HUES48 (cell line): ENCODE results near the gene PARVG.

Experiments
- H3K27ac ChIP-seq: one replicate; pipeline ENCODE4 v1.7.0; 2013; ENCODE audit warnings: low read depth, low read length, inconsistent platforms
- H3K27me3 ChIP-seq: 2 replicates; pipeline ENCODE4 v1.6.1; 2013; ENCODE audit warnings: mild to moderate bottlenecking, low read length; ENCODE audit not compliant: control insufficient read depth, insufficient read depth
- H3K36me3 ChIP-seq: 2 replicates; pipeline ENCODE4 v1.6.1; 2013; ENCODE audit warnings: low read length; ENCODE audit not compliant: control insufficient read depth, insufficient read depth
- H3K4me1 ChIP-seq: 2 replicates; pipeline ENCODE4 v1.6.1; 2013; ENCODE audit warnings: mild to moderate bottlenecking, low read length; ENCODE audit not compliant: control insufficient read depth, insufficient read depth
- H3K4me3 ChIP-seq: 2 replicates; pipeline ENCODE4 v1.5.1; 2013; ENCODE audit warnings: mild to moderate bottlenecking, low read depth, low read length
- H3K9ac ChIP-seq: 2 replicates; pipeline ENCODE4 v1.6.1; 2013; ENCODE audit warnings: mild to moderate bottlenecking, low read depth, low read length, moderate library complexity
- H3K9me3 ChIP-seq: 2 replicates; pipeline ENCODE4 v1.6.1; 2013; ENCODE audit warnings: low read length; ENCODE audit not compliant: control insufficient read depth, insufficient read depth

Gene PARVG

DNA sequence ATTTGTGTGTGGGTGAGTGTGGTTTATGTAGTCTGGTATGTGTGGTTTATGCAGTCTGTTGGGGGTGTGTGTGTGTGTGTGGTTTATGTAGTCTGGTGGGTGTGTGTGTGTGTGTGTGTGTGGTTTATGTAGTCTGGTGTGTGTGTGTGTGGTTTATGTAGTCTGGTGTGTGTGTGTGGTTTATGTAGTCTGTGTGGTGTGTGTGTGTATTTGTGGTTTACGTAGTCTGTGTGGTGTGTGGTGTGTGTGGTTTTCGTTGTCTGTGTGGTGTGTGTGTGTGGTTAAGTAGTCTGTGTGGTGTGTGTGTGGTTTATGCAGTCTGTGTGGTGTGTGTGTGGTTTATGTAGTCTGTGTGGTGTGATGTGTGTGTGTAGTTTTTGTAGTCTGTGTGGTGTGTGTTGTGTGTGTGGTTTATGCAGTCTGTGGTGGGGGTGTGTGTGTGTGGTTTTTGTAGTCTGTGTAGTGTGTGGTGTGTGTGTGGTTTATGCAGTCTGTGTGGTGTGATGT lies 26.2 kb upstream of the PARVG start:
- no peaks in the 10 kb centered on the region for H3K36me3 ChIP-seq
- H3K9me3 ChIP-seq = no peaks in the 10 kb centered on the region
- H3K4me1 ChIP-seq = peaks cover 15% of the 10 kb centered on the region

DNA sequence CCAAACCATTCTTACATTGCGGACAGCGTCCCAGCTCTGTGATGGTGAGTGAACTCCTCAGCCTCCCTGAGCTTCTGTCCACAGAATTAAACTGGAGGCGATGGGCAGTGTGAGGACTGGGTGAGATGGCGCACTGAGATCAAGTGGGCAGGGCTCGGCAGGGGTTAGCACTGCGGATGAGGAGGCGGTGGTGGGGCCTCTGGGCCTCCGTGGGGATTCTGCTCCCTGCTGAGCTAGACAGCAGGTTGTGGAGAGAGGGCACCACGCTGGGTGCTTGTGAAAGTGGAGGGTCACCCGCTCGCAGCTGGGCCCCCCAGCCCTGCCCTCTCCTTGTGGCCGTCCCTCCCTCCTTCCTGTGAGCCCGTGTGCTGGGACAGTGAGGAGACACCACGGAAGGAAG lies 25.6 kb upstream of the PARVG start:
- H3K4me1 ChIP-seq = peaks cover 15% of the 10 kb centered on the region
- H3K4me3 ChIP-seq = no peak overlapping the region

More for the DNA sequence above, 26.2 kb upstream of the PARVG start:
- H3K4me3 ChIP-seq = no peak overlapping the region
- no peak overlapping the region for H3K9ac ChIP-seq
- H3K27ac ChIP-seq = no peak overlapping the region
- H3K27me3 ChIP-seq = no peaks in the 10 kb centered on the region

DNA sequence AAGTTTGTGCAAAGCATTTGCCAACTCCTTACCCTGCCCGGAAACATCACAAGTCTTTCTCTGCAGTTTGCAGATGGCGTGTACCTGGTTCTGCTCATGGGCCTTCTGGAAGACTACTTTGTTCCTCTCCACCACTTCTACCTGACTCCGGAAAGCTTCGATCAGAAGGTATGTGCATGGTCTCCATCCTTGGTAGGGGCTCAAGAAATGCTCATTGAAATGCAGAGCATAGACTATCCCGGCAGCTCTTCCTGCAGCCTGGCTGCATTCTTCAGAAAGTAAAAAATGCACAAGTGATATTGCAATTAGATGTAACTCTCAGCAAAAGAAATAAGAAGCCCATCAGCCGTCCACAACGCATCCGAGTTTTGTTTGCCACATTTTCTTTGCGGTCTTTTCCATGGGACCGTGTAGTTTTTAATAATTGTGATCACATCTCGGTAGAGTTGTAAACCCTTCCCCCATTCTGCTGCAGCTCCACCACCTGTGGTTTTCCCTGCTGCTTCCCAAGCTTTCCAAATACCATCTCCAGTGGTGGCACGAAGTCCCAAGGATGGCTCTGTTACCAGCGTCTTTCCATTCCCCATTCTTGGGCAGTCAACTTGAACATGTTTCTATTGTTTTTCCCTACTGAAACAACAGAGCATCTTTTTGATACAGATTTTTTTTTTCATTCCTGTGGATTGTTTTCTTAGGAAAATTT lies 22.7 kb upstream of the PARVG start:
- Histone ChIP-seq H3K36me3 (no peaks in the 10 kb centered on the region), H3K27ac (peak overlapping the region; percentile 26), H3K9ac (no peak overlapping the region), H3K9me3 (no peaks in the 10 kb centered on the region), H3K4me1 (peaks cover 15% of the 10 kb centered on the region), H3K4me3 (no peak overlapping the region), H3K27me3 (no peaks in the 10 kb centered on the region)

More for the DNA sequence above, 25.6 kb upstream of the PARVG start:
- Histone ChIP-seq H3K36me3 (no peaks in the 10 kb centered on the region), H3K9ac (no peak overlapping the region), H3K9me3 (no peaks in the 10 kb centered on the region), H3K27ac (no peak overlapping the region), H3K27me3 (no peaks in the 10 kb centered on the region)

DNA sequence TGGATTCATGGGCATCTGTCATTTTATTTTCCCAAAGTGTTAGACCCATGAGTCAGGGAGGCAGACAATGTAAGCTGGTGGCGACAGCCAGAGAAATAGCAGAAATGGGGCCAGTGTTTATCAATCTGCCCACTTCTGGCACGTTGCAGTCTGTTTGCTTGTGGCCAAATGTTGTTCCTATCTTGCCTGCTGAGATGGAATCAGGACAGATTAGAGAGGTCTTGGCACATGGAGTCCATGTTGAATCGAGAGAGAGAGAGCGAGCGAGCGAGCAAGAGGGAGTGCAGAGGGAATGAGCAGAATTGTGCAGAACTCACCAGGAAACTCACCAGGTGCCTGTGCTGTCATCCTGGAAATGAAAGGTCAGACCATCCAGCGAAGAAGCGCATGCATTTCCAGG lies 21.9 kb upstream of the PARVG start:
- Histone ChIP-seq H3K9ac (no peak overlapping the region), H3K4me1 (peaks cover 15% of the 10 kb centered on the region), H3K27me3 (no peaks in the 10 kb centered on the region), H3K9me3 (no peaks in the 10 kb centered on the region), H3K27ac (no peak overlapping the region), H3K36me3 (no peaks in the 10 kb centered on the region), H3K4me3 (no peak overlapping the region)

DNA sequence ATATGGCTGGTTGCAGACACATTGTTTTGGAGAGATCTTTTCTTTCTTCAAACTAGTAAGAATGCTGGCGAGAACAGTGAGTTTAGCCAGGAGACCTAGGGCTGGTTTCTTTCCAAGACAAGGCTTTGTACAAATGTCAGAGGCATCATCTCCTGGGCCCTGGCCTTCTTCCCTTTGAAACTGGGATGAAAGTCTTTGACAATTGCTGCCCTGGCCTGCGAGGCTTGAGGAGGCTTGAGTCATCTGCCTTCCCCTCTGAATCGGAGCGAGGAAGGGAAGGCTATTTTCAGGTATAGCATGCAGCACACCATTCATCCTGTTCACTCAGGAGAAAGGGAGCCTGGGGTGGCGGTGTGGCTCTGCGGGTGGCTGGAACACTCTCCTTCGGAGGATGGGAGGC lies 21.5 kb upstream of the PARVG start:
- Histone ChIP-seq H3K36me3 (no peaks in the 10 kb centered on the region), H3K4me1 (peaks cover 15% of the 10 kb centered on the region), H3K27me3 (no peaks in the 10 kb centered on the region), H3K27ac (no peak overlapping the region), H3K9ac (no peak overlapping the region), H3K4me3 (no peak overlapping the region), H3K9me3 (no peaks in the 10 kb centered on the region)

DNA sequence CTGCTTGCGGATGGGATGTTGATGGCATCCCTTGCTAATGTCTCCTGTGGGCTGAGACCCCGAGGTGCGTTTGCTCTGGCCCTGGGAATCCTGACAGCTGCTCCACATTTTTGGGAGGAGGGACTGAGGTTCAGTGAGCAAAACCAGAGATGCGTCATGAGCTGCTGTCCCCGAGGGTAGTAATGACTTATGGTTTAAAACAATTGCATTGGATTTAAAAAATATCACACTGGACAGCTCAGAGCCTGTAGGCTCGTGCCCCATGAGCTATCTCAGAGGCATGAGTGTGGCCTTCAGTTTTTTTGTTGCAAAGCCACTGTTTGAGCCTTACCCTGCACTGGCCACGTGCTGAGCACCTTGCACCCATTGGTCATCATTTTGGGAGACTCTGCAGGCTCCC lies 20.9 kb upstream of the PARVG start:
- no peak overlapping the region for H3K4me3 ChIP-seq
- no peak overlapping the region for H3K9ac ChIP-seq
- H3K9me3 ChIP-seq = no peaks in the 10 kb centered on the region
- H3K36me3 ChIP-seq = no peaks in the 10 kb centered on the region
- H3K4me1 ChIP-seq = peaks cover 15% of the 10 kb centered on the region
- H3K27ac ChIP-seq = no peak overlapping the region
- H3K27me3 ChIP-seq = no peaks in the 10 kb centered on the region

DNA sequence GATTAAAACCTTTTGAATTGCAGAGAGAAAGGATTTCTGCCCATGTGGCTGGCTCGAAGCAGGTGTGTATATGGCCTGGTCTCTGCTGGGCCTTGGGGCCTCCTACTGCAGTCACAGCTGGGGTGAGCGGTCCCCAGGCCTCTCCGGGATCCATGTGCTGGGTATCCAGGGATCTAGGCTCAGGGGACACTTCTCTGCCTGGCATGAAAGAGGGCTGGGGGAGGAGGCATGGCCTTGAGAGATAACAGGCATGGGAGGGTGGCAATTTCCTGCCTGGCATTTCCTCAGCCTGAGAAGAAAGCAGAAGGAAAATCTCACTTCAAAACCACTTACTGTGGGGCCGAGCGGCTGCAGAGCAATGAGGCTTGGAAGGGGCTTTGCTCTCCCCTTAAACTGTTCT lies 20.3 kb upstream of the PARVG start:
- no peak overlapping the region for H3K27ac ChIP-seq
- no peaks in the 10 kb centered on the region for H3K9me3 ChIP-seq
- no peak overlapping the region for H3K9ac ChIP-seq
- H3K4me3 ChIP-seq = no peak overlapping the region
- H3K4me1 ChIP-seq = peaks cover 15% of the 10 kb centered on the region
- H3K36me3 ChIP-seq = no peaks in the 10 kb centered on the region
- H3K27me3 ChIP-seq = no peaks in the 10 kb centered on the region

DNA sequence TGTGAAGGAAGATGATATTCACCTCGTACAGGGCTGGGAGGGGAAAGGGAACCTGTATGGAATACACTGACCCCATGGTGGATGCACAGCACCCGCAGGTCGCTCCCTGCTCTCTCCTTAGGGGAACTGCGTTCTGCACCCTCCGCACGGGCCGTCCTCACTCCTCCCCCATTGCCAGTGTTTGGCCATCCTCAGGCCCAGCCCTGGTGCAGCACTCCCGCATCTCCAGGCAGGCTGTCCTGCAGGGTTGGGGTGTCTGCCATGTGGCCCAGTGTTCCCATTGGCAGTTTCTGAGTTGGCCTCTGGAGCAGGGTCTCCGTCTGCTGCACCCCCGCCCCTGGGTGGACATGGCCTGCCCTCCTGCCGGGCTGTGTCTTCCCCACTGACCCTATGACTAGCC lies 19.1 kb upstream of the PARVG start:
- Histone ChIP-seq H3K36me3 (no peaks in the 10 kb centered on the region), H3K27ac (no peak overlapping the region), H3K4me1 (peaks cover 15% of the 10 kb centered on the region), H3K9me3 (no peaks in the 10 kb centered on the region), H3K9ac (no peak overlapping the region), H3K27me3 (no peaks in the 10 kb centered on the region), H3K4me3 (no peak overlapping the region)

DNA sequence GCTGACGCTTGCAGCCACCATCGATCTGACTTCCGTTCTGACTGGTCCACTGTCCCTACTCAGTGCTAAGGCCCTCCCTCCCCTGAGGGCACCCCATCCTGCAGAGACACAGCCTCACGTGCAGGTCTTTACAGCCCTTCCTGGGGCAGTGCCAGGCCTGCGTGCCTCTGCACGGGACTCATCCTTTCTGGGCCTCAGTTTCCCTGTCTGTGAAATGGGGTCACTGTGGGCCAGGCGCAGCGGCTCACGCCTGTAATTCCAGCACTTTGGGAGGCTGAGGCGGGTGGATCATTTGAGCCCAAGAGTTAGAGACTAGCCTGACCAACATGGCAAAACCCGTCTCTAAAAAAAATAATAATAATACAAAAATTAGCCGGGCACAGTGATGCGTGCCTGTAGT lies 17.8 kb upstream of the PARVG start:
- Histone ChIP-seq H3K9me3 (no peaks in the 10 kb centered on the region), H3K36me3 (no peaks in the 10 kb centered on the region), H3K27me3 (no peaks in the 10 kb centered on the region), H3K27ac (no peak overlapping the region), H3K9ac (no peak overlapping the region), H3K4me3 (no peak overlapping the region), H3K4me1 (peaks cover 12% of the 10 kb centered on the region)

DNA sequence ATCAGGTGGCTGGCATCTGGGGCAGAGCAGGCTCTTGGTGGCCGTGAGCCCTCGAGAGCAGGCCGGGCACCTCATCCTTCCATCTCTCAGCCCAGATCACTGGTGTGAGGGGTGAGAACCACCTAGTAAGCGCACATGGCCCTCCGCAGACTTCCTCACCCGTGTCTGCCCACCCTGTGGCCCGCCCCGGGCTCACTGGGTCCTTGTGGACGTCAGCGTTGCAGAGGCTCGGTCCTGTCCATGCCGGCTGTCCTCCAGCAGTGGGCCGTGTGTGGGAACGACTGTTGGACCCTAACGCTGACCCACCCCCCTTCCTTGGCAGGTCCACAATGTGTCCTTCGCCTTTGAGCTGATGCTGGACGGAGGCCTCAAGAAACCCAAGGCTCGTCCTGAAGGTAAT lies 17.2 kb upstream of the PARVG start:
- Histone ChIP-seq H3K27ac (no peak overlapping the region), H3K4me3 (no peak overlapping the region), H3K9ac (no peak overlapping the region), H3K9me3 (no peaks in the 10 kb centered on the region), H3K27me3 (no peaks in the 10 kb centered on the region), H3K36me3 (no peaks in the 10 kb centered on the region), H3K4me1 (peaks cover 6% of the 10 kb centered on the region; the same call in 1 of the 2 replicates)

DNA sequence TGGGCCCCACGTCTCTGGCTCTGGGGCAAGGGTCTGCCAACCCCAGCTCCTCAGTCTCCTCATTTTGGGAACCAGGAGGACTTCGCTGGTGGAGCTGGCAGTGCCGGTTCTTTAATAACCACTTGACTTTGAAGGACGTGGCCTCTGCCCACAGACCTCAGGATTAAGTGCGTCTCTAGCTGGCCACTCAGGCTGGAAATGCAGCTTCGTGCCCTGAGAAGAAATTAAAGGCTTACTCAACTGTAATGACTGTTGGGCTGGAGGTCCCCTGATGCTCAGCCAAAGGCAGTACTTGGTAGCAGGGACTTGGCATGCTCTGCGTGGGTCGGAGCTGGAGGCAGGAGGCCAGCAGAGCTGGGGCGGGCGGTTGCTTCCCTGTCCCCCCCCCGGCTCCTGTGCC lies 16.7 kb upstream of the PARVG start:
- Histone ChIP-seq H3K27me3 (no peaks in the 10 kb centered on the region), H3K36me3 (no peaks in the 10 kb centered on the region), H3K4me3 (no peak overlapping the region), H3K27ac (no peak overlapping the region), H3K9ac (no peak overlapping the region), H3K9me3 (no peaks in the 10 kb centered on the region), H3K4me1 (peaks cover under 1% of the 10 kb centered on the region; the same call in 1 of the 2 replicates)
